Measurements from ENCODE around the gene BCAS3. TPM values are rescaled to one million over a fixed set of nuclear protein-coding genes. Genes with fewer than 3 reads are reported as not detected.

BCAS3 gene
- total RNA-seq, 1 experiment from 2014 or later, result 26.3 TPM

DNA sequence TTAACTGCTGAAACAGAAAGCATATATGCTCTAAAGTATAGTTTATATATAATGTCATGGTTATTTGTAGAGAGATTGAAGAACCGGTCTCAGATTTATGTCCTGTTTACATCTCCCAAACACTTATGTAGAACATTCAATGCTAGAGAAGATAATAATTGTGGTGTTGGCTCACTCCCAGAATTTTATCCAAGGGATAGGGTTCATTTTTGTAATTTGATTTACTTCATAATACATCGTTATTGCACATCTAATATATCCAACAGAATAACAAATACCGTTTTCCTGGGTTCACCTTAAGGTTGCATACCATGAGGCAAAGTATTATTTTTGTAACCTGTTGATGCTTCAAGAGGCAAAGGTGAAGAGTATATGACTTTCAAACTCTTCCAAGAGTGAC is 519.1 kb downstream of the BCAS3 start:
- no peak overlapping the region for H3K4me3 ChIP-seq (replicated peaks in 1 of 2; ENCODE audit: low read depth in 1 of 2, low read length in 2 of 2)
- POLR2A ChIA-PET, result no interaction called here
- no peaks in the 10 kb centered on the region for H4K20me1 ChIP-seq (ENCODE audit: insufficient read depth)
- H3K9ac ChIP-seq (ENCODE audit: low read length), result no peak overlapping the region
- ATAC-seq (no peak), DNase-seq (ENCODE audit: low read depth, low spot score) (no peak)
- no peaks in the 10 kb centered on the region for H3K4me1 ChIP-seq (ENCODE audit: control insufficient read depth in 1 of 2, insufficient read depth in 2 of 2, low read length in 2 of 2)
- no peaks in the 10 kb centered on the region; the same call in 1 of the 2 replicates for H3K27me3 ChIP-seq (ENCODE audit: insufficient read depth, low read length)
- no peak overlapping the region for H3K27ac ChIP-seq (ENCODE audit: low read depth, low read length)
- no peaks in the 10 kb centered on the region for H3K9me2 ChIP-seq (ENCODE audit: insufficient read depth)
- TF ChIP-seq JUND (IDR thresholded peaks at IDR 0.05) (no peak), FOSL1 (IDR thresholded peaks at IDR 0.05; ENCODE audit: low read depth) (no peak), EGR1 (IDR thresholded peaks at IDR 0.05; ENCODE audit: low read depth) (no peak), YY1 (IDR thresholded peaks at IDR 0.05; ENCODE audit: extremely low read depth, insufficient replicate concordance, low read depth, low read length) (no peak), EZH2phosphoT487 (IDR thresholded peaks at IDR 0.05; ENCODE audit: borderline replicate concordance) (no peak), POLR2A (IDR thresholded peaks at IDR 0.05; ENCODE audit: borderline replicate concordance, extremely low read depth, insufficient read depth, insufficient read length) (no peak), CBX3 (IDR thresholded peaks at IDR 0.05; ENCODE audit: low read depth) (no peak)
- TF ChIP-seq, protein P1, sequence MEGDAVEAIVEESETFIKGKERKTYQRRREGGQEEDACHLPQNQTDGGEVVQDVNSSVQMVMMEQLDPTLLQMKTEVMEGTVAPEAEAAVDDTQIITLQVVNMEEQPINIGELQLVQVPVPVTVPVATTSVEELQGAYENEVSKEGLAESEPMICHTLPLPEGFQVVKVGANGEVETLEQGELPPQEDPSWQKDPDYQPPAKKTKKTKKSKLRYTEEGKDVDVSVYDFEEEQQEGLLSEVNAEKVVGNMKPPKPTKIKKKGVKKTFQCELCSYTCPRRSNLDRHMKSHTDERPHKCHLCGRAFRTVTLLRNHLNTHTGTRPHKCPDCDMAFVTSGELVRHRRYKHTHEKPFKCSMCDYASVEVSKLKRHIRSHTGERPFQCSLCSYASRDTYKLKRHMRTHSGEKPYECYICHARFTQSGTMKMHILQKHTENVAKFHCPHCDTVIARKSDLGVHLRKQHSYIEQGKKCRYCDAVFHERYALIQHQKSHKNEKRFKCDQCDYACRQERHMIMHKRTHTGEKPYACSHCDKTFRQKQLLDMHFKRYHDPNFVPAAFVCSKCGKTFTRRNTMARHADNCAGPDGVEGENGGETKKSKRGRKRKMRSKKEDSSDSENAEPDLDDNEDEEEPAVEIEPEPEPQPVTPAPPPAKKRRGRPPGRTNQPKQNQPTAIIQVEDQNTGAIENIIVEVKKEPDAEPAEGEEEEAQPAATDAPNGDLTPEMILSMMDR (IDR thresholded peaks at IDR 0.05 in 2 of 3, conservative IDR thresholded peaks at IDR 0.05 in 1 of 3; ENCODE audit: borderline replicate concordance in 1 of 3, insufficient read depth in 1 of 3, low read depth in 2 of 3, low read length in 2 of 3), result no peak
- RAD21 ChIA-PET (ENCODE audit: low non-redundant PET in 1 of 2, low total read pairs in 2 of 2, uncharacterized antibody in 2 of 2, unreplicated experiment in 2 of 2), result no interaction called here
- BruUV-seq (replicated peaks), result no TSS peak
- intact Hi-C loops (cut with micrococcal nuclease), result no loop called here
- H2AFZ ChIP-seq (ENCODE audit: low read depth, low read length, poor library complexity, severe bottlenecking), result no peak overlapping the region
- 0 out of 4 replicates have a peak, but pooled peaks cover 0 to 6% of the 10 kb centered on the region in 2 experiments for H3K9me3 ChIP-seq (ENCODE audit: control insufficient read depth in 1 of 2, insufficient read depth in 1 of 2, low read depth in 1 of 2, low read length in 2 of 2)
- H3K4me2 ChIP-seq (ENCODE audit: low read length), result no peak overlapping the region
- CTCF ChIA-PET, result no interaction called here
- H3K79me2 ChIP-seq (ENCODE audit: insufficient read depth, low read length), result no peaks in the 10 kb centered on the region
- H3K36me3 ChIP-seq (ENCODE audit: control insufficient read depth in 1 of 2, insufficient read depth in 2 of 2, low read length in 2 of 2), result no peaks in the 10 kb centered on the region

Data from HCT116 (cell line).